ENCODE measurements around the gene SLC17A6. TPM values are rescaled to one million over a fixed set of nuclear protein-coding genes. Genes with fewer than 3 reads are reported as not detected.

SLC17A6 gene
- total and polyA plus RNA-seq, 2 donors (not counting 1 experiment from before 2014, with no cell fraction given) = not detected

DNA sequence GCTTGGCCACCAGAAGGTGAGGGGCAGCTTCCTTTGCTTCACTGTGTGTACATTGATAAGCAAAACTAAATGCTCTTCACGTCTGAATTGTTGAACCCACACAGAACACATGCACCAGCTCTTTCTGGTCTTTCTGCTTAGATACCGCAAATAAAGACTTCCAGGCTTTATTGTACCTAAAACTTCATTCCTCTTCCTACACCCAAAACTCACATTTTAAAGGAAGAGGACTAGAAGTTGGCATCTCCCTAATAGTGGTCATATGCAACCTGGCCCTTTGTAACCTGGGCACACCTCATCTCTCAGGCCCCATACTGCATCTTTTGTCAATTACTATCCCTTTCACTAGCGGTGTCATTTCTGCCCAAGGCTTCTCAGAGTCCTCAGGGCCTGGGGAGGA, 5.9 kb downstream of the SLC17A6 start:
- no peak overlapping the region for H2AFZ ChIP-seq (ENCODE audit: insufficient read depth, low read depth, low read length, poor library complexity, severe bottlenecking)
- H3K4me3 Mint-ChIP-seq = no peak overlapping the region
- H3K27ac ChIP-seq (ENCODE audit: low read length in 2 of 2) = no peak overlapping the region
- POLR2A ChIA-PET = no interaction called here
- no peak for TF ChIP-seq EZH2 (IDR thresholded peaks at IDR 0.05; ENCODE audit: borderline replicate concordance, insufficient read depth, low read depth, low read length, poor library complexity, severe bottlenecking)
- TF ChIP-seq, protein P1, sequence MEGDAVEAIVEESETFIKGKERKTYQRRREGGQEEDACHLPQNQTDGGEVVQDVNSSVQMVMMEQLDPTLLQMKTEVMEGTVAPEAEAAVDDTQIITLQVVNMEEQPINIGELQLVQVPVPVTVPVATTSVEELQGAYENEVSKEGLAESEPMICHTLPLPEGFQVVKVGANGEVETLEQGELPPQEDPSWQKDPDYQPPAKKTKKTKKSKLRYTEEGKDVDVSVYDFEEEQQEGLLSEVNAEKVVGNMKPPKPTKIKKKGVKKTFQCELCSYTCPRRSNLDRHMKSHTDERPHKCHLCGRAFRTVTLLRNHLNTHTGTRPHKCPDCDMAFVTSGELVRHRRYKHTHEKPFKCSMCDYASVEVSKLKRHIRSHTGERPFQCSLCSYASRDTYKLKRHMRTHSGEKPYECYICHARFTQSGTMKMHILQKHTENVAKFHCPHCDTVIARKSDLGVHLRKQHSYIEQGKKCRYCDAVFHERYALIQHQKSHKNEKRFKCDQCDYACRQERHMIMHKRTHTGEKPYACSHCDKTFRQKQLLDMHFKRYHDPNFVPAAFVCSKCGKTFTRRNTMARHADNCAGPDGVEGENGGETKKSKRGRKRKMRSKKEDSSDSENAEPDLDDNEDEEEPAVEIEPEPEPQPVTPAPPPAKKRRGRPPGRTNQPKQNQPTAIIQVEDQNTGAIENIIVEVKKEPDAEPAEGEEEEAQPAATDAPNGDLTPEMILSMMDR (IDR thresholded peaks at IDR 0.05) = no peak
- no peaks in the 10 kb centered on the region for H4K20me1 ChIP-seq (ENCODE audit: control insufficient read depth, insufficient read depth, low read length, poor library complexity, severe bottlenecking)
- no peaks in the 10 kb centered on the region for H3K9me3 Mint-ChIP-seq (ENCODE audit: insufficient read depth)
- H3K27ac Mint-ChIP-seq = no peak overlapping the region
- ATAC-seq (ENCODE audit: low read depth) (no peak), DNase-seq (no peak)
- H3K79me2 ChIP-seq (ENCODE audit: control insufficient read depth, insufficient read depth, low read length) = no peaks in the 10 kb centered on the region
- WGBS (ENCODE audit: insufficient coverage) = 50% methylated on average over 1 of the region's 3 CpGs
- peaks cover 0 to 13% of the 10 kb centered on the region in 2 donors for H3K4me1 ChIP-seq (ENCODE audit: control insufficient read depth in 2 of 2, insufficient read depth in 2 of 2, low read length in 2 of 2)
- no peak overlapping the region for H3K9ac ChIP-seq (ENCODE audit: low read length)
- H3K27me3 ChIP-seq (replicated peaks in 1 of 4; ENCODE audit: control extremely low read depth in 1 of 4, control insufficient read depth in 3 of 4, insufficient read depth in 4 of 4, low read length in 3 of 4) = peaks cover 0 to 45% (median 40%) of the 10 kb centered on the region in 4 experiments
- CTCF ChIA-PET = no interaction called here
- H3K4me3 ChIP-seq (ENCODE audit: control extremely low read depth in 1 of 5, extremely low read depth in 1 of 5, insufficient read depth in 1 of 5, low read depth in 2 of 5, low read length in 4 of 5) = no peak overlapping the region
- H3K4me1 Mint-ChIP-seq = peaks cover 5% of the 10 kb centered on the region
- no peak overlapping the region for H3K4me2 ChIP-seq (replicated peaks; ENCODE audit: low read depth, low read length, poor library complexity, severe bottlenecking)
- H3K36me3 ChIP-seq (replicated peaks in 1 of 2; ENCODE audit: control extremely low read depth in 1 of 2, control insufficient read depth in 1 of 2, extremely low read depth in 1 of 2, insufficient read depth in 2 of 2, low read length in 1 of 2) = no peaks in the 10 kb centered on the region
- intact Hi-C loops (cut with micrococcal nuclease) = no loop called here
- peaks cover 0 to 18% (median 0%) of the 10 kb centered on the region in 3 donors for H3K9me3 ChIP-seq (ENCODE audit: control extremely low read depth in 1 of 3, control insufficient read depth in 2 of 3, insufficient read depth in 1 of 3, low read length in 2 of 3)
- peaks cover 65% of the 10 kb centered on the region for H3K27me3 Mint-ChIP-seq

DNA sequence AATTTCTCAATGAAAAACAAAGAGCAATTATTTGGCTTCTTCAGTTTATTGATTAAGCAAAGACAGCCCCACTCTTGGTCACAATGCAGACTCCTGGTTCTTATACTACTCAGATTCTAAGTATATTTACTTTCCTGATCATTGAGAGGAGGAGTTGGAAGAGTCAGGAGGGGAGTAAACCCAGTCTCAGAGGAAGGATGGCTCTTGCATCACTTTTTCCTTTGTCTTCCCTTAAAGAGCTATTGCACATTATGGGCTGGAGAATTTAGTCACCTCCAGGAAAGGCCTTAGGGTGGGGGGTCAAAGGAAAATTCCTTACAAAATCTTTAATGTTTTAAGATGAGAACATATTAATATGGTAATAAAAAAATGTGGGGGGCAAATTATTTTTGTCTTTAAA, 8.1 kb downstream of the SLC17A6 start:
- Mint-ChIP-seq H3K4me1 (no peaks in the 10 kb centered on the region), H3K4me3 (no peak overlapping the region), H3K27ac (no peak overlapping the region), H3K9me3 (ENCODE audit: insufficient read depth) (no peaks in the 10 kb centered on the region), H3K27me3 (peaks cover 56% of the 10 kb centered on the region)
- ChIA-PET CTCF (no interaction called here), POLR2A (no interaction called here)
- no peaks in the 10 kb centered on the region for H4K20me1 ChIP-seq (ENCODE audit: control insufficient read depth, insufficient read depth, low read length, poor library complexity, severe bottlenecking)
- no peak overlapping the region for H3K4me2 ChIP-seq (replicated peaks; ENCODE audit: low read depth, low read length, poor library complexity, severe bottlenecking)
- peaks cover 0 to 10% (median 0%) of the 10 kb centered on the region in 3 donors for H3K9me3 ChIP-seq (ENCODE audit: control extremely low read depth in 1 of 3, control insufficient read depth in 2 of 3, insufficient read depth in 1 of 3, low read length in 2 of 3)
- DNase-seq (no peak), ATAC-seq (ENCODE audit: low read depth) (no peak)
- no peak overlapping the region for H3K27ac ChIP-seq (ENCODE audit: low read length in 2 of 2)
- H2AFZ ChIP-seq (ENCODE audit: insufficient read depth, low read depth, low read length, poor library complexity, severe bottlenecking) = no peak overlapping the region
- no peaks in the 10 kb centered on the region for H3K36me3 ChIP-seq (replicated peaks in 1 of 2; ENCODE audit: control extremely low read depth in 1 of 2, control insufficient read depth in 1 of 2, extremely low read depth in 1 of 2, insufficient read depth in 2 of 2, low read length in 1 of 2)
- no peak overlapping the region for H3K9ac ChIP-seq (ENCODE audit: low read length)
- H3K79me2 ChIP-seq (ENCODE audit: control insufficient read depth, insufficient read depth, low read length) = no peaks in the 10 kb centered on the region
- H3K27me3 ChIP-seq (replicated peaks in 1 of 4; ENCODE audit: control extremely low read depth in 1 of 4, control insufficient read depth in 3 of 4, insufficient read depth in 4 of 4, low read length in 3 of 4) = peaks cover 0 to 33% (median 26%) of the 10 kb centered on the region in 4 experiments
- intact Hi-C loops (cut with micrococcal nuclease) = no loop called here
- H3K4me3 ChIP-seq (ENCODE audit: control extremely low read depth in 1 of 5, extremely low read depth in 1 of 5, insufficient read depth in 1 of 5, low read depth in 2 of 5, low read length in 4 of 5) = no peak overlapping the region
- no peak for TF ChIP-seq EZH2 (IDR thresholded peaks at IDR 0.05; ENCODE audit: borderline replicate concordance, insufficient read depth, low read depth, low read length, poor library complexity, severe bottlenecking)
- TF ChIP-seq, protein P1 (IDR thresholded peaks at IDR 0.05) = no peak
- H3K4me1 ChIP-seq (ENCODE audit: control insufficient read depth in 2 of 2, insufficient read depth in 2 of 2, low read length in 2 of 2) = peaks cover 0 to 5% of the 10 kb centered on the region in 2 donors
